Upper lobe of left lung (tissue), 6 donors: ENCODE measurements around the gene DLG5. TPM values are rescaled to one million over a fixed set of nuclear protein-coding genes. Genes with fewer than 3 reads are reported as not detected.

ENCODE experiments used
- ATAC-seq, 2 donors: fragments of 200-7000 bp; cut with Tn5 transposase; one replicate each; pipeline ENCODE4 v1.9.1; 2022; ENCODE audit warnings: mild to moderate bottlenecking in 2 of 2, moderate library complexity in 2 of 2; ENCODE audit not compliant: low FRiP score in 2 of 2
- DNase-seq, 2 donors: peaks; one replicate each; pipeline ENCODE4 v3.0.0-alpha.2; 2019 to 2020
- H3K27ac ChIP-seq, 4 donors: fragments of 200-600 bp; sonication (generic); one replicate each; pipeline ENCODE4 v1.5.1; 2016 to 2019
- H3K27me3 ChIP-seq, 4 donors: fragments of 200-600 bp; sonication (generic); one replicate each; pipeline ENCODE4 v1.5.1; 2017 to 2019
- H3K36me3 ChIP-seq, 4 donors: fragments of 200-600 bp; sonication (generic); one replicate each; pipeline ENCODE4 v1.5.1; 2016 to 2019
- H3K4me1 ChIP-seq, 4 donors: fragments of 200-600 bp; sonication (generic); one replicate each; pipeline ENCODE4 v1.5.1; 2018 to 2019
- H3K4me3 ChIP-seq, 4 donors: fragments of 200-600 bp; sonication (generic); one replicate each; pipeline ENCODE4 v1.5.1; 2017 to 2019; ENCODE audit warnings: mild to moderate bottlenecking in 2 of 4, moderate library complexity in 1 of 4
- H3K9me3 ChIP-seq, 4 donors: fragments of 200-600 bp; sonication (generic); one replicate each; pipeline ENCODE4 v1.5.1; 2018 to 2019
- CTCF ChIP-seq, 6 experiments: fragments of 450-650 bp in 4 of 6; fragments of 200-600 bp in 2 of 6; sonication (generic) in 2 of 6; IDR thresholded peaks; one replicate each; pipeline ENCODE4 v1.5.1; 2016 to 2019; ENCODE audit warnings: antibody characterized with exemption in 6 of 6
- EP300 ChIP-seq, 4 donors: sonication (generic); formaldehyde crosslinking; IDR thresholded peaks; one replicate each; pipeline ENCODE4 v1.5.1; 2017; ENCODE audit warnings: antibody characterized with exemption in 4 of 4, control low read depth in 2 of 4
- POLR2A ChIP-seq, 4 donors: fragments of 450-650 bp; IDR thresholded peaks; one replicate each; pipeline ENCODE4 v1.5.1; 2016 to 2017; ENCODE audit warnings: antibody characterized with exemption in 4 of 4, mild to moderate bottlenecking in 2 of 4
- POLR2AphosphoS5 ChIP-seq, 2 donors: sonication (generic); formaldehyde crosslinking; IDR thresholded peaks; one replicate each; pipeline ENCODE4 v1.5.1; 2017; ENCODE audit warnings: antibody characterized with exemption in 2 of 2
- WGBS, 2 donors: methylation state at CpG; one replicate each; pipeline ENCODE4 v1.1.5; 2017 to 2018; 5-methylcytosine and 5-hydroxymethylcytosine counted together
- total RNA-seq, 6 donors: library from RNA; depleted of rRNA in 4 of 6; stranded (reverse); fragments of >200 nt in 4 of 6; gene quantifications; one replicate each; pipeline versions ENCODE4 v1.1.0 to v1.2.1, GENCODE V29; 2016 to 2021
- donor health status: DM: no; HTN: no; CAD: no; lungs with moderate emphysema.
- donor health status: DM: no; HTN: yes; CAD: no; lungs with severe emphysema.

The DLG5 gene
- total RNA-seq, 6 donors from 2014 or later, result 14.6 to 51.3 (median 23.4) TPM

DNA sequence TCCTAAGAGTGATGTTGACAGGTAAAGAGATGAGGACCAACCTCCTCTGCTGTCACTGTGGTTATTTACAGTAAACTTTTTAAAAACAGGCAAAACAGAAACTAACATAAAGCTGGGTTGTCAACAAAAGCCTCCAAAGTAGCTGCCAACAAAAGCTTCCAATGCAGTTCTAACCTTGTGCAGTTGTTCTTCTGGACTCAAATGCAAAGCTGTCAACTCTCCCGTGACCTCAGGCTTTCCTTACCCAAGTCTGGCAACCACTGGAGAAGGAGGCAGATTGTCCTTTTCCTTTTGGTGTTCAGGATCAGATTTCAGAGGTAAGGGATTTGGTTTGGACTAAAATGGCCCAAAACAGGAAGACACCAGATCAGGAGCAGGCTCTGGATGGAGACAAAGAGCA is 63.1 kb downstream of the DLG5 start:
- ATAC-seq, result no peak
- 63 to 84% methylated on average over 1 of the region's 1 CpG for WGBS, 2 donors
- H3K4me3 ChIP-seq, result no peak overlapping the region
- H3K4me1 ChIP-seq, result no peaks in the 10 kb centered on the region
- H3K36me3 ChIP-seq, result peaks cover 0 to 8% (median 2%) of the 10 kb centered on the region in 4 donors
- no peaks in the 10 kb centered on the region for H3K27me3 ChIP-seq
- no peak overlapping the region for H3K27ac ChIP-seq
- no peak for DNase-seq
- TF ChIP-seq POLR2AphosphoS5 (IDR thresholded peaks at IDR 0.05) (no peak), EP300 (IDR thresholded peaks at IDR 0.05) (no peak), CTCF (IDR thresholded peaks at IDR 0.05) (no peak), POLR2A (IDR thresholded peaks at IDR 0.05) (no peak)
- no peaks in the 10 kb centered on the region for H3K9me3 ChIP-seq

DNA sequence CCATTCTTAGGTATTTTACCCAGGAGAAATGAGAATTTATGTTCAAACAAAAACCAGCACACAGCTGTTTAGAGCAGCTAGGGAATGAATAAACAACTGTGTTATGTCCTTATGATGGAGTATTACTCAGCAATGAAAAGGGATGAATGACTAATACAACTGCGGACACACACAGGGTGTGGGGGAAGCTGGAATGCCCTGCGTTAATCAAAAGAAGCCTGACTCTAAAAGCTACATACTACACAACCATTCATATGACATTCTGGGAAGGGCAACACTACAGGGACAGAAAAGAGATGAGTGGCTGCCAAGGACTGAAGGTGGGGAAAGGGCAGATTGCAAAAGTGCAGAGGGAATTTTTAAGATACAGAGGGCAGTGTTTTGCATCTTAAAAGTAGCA is 64.0 kb downstream of the DLG5 start:
- Histone ChIP-seq H3K4me1 (no peaks in the 10 kb centered on the region), H3K36me3 (peaks cover 0 to 8% (median 2%) of the 10 kb centered on the region in 4 donors), H3K4me3 (no peak overlapping the region), H3K27ac (no peak overlapping the region), H3K27me3 (no peaks in the 10 kb centered on the region), H3K9me3 (no peaks in the 10 kb centered on the region)
- WGBS, 2 donors, result 88 to 98% methylated on average over 2 of the region's 2 CpGs
- no peak for TF ChIP-seq CTCF (IDR thresholded peaks at IDR 0.05)
- no peak for TF ChIP-seq POLR2A (IDR thresholded peaks at IDR 0.05)
- no peak for TF ChIP-seq EP300 (IDR thresholded peaks at IDR 0.05)
- no peak for TF ChIP-seq POLR2AphosphoS5 (IDR thresholded peaks at IDR 0.05)
- DNase-seq, result no peak
- no peak for ATAC-seq

- no peaks in the 10 kb centered on the region for H3K27me3 ChIP-seq
- H3K27ac ChIP-seq, result no peak overlapping the region
- H3K9me3 ChIP-seq, result no peaks in the 10 kb centered on the region
- H3K4me1 ChIP-seq, result peaks cover 0 to 3% (median 0%) of the 10 kb centered on the region in 4 donors
- 68 to 83% methylated on average over 5 to 6 of the region's 6 CpGs for WGBS, 2 donors
- H3K36me3 ChIP-seq, result peaks cover 0 to 4% (median 2%) of the 10 kb centered on the region in 4 donors
- ATAC-seq, result no peak
- no peak overlapping the region for H3K4me3 ChIP-seq
- DNase-seq, result no peak
- no peak for TF ChIP-seq POLR2AphosphoS5 (IDR thresholded peaks at IDR 0.05)
- no peak for TF ChIP-seq POLR2A (IDR thresholded peaks at IDR 0.05)
- TF ChIP-seq EP300 (IDR thresholded peaks at IDR 0.05), result no peak
- no peak for TF ChIP-seq CTCF (IDR thresholded peaks at IDR 0.05)
Measured at GRCh38 chr10:77861366-77861765, 65.2 kb downstream of the DLG5 start.

GRCh38 chr10:77859865-77860282 is 66.7 kb downstream of the DLG5 start:
- H3K9me3 ChIP-seq, result no peaks in the 10 kb centered on the region
- TF ChIP-seq CTCF (IDR thresholded peaks at IDR 0.05) (no peak), POLR2A (IDR thresholded peaks at IDR 0.05) (no peak), POLR2AphosphoS5 (IDR thresholded peaks at IDR 0.05) (no peak), EP300 (IDR thresholded peaks at IDR 0.05) (no peak)
- H3K36me3 ChIP-seq, result peaks cover 0 to 3% (median 0%) of the 10 kb centered on the region in 4 donors
- no peak overlapping the region for H3K27ac ChIP-seq
- no peaks in the 10 kb centered on the region for H3K27me3 ChIP-seq
- ATAC-seq (no peak), DNase-seq (no peak)
- WGBS, 2 donors, result 83 to 88% methylated on average over 4 of the region's 4 CpGs
- H3K4me3 ChIP-seq, result no peak overlapping the region
- H3K4me1 ChIP-seq, result peaks cover 0 to 3% (median 0%) of the 10 kb centered on the region in 4 donors

- peaks cover 0 to 3% (median 0%) of the 10 kb centered on the region in 4 donors for H3K36me3 ChIP-seq
- 83 to 88% methylated on average over 7 of the region's 7 CpGs for WGBS, 2 donors
- no peak overlapping the region for H3K27ac ChIP-seq
- H3K9me3 ChIP-seq, result no peaks in the 10 kb centered on the region
- ATAC-seq (no peak), DNase-seq (no peak)
- H3K4me1 ChIP-seq, result peaks cover 0 to 3% (median 0%) of the 10 kb centered on the region in 4 donors
- H3K27me3 ChIP-seq, result no peaks in the 10 kb centered on the region
- H3K4me3 ChIP-seq, result no peak overlapping the region
- TF ChIP-seq POLR2A (IDR thresholded peaks at IDR 0.05) (no peak), CTCF (IDR thresholded peaks at IDR 0.05) (no peak), POLR2AphosphoS5 (IDR thresholded peaks at IDR 0.05) (no peak), EP300 (IDR thresholded peaks at IDR 0.05) (no peak)
Measured at GRCh38 chr10:77859200-77859864, 67.2 kb downstream of the DLG5 start.
